Measurements from ENCODE around the gene RAET1E.

The RAET1E gene

GRCh38 chr6:149901444-149902140, 3.7 kb upstream of the RAET1E start:
- Histone ChIP-seq H3K27ac (ENCODE audit: insufficient read depth, low read length, poor library complexity, severe bottlenecking) (no peak overlapping the region), H3K36me3 (ENCODE audit: control insufficient read depth, insufficient read depth, low read length) (no peaks in the 10 kb centered on the region), H3K4me3 (ENCODE audit: insufficient read depth, low read depth, low read length, poor library complexity, severe bottlenecking) (no peak overlapping the region), H3K9me3 (ENCODE audit: control insufficient read depth, low read length) (no peaks in the 10 kb centered on the region), H3K27me3 (replicated peaks; ENCODE audit: control insufficient read depth, insufficient read depth, low read length, poor library complexity, severe bottlenecking) (no peaks in the 10 kb centered on the region), H3K4me1 (ENCODE audit: control insufficient read depth, insufficient read depth, low read length, poor library complexity, severe bottlenecking) (peaks cover 4% of the 10 kb centered on the region)
- DNase-seq: no peak

GRCh38 chr6:149900620-149901443, 2.9 kb upstream of the RAET1E start:
- no peak for DNase-seq
- Histone ChIP-seq H3K27me3 (replicated peaks; ENCODE audit: control insufficient read depth, insufficient read depth, low read length, poor library complexity, severe bottlenecking) (no peaks in the 10 kb centered on the region), H3K4me3 (ENCODE audit: insufficient read depth, low read depth, low read length, poor library complexity, severe bottlenecking) (no peak overlapping the region)

GRCh38 chr6:149899926-149900619, 2.2 kb upstream of the RAET1E start:
- Histone ChIP-seq H3K27me3 (replicated peaks; ENCODE audit: control insufficient read depth, insufficient read depth, low read length, poor library complexity, severe bottlenecking) (no peaks in the 10 kb centered on the region), H3K36me3 (ENCODE audit: control insufficient read depth, insufficient read depth, low read length) (no peaks in the 10 kb centered on the region), H3K4me3 (ENCODE audit: insufficient read depth, low read depth, low read length, poor library complexity, severe bottlenecking) (no peak overlapping the region), H3K27ac (ENCODE audit: insufficient read depth, low read length, poor library complexity, severe bottlenecking) (no peak overlapping the region), H3K9me3 (ENCODE audit: control insufficient read depth, low read length) (no peaks in the 10 kb centered on the region), H3K4me1 (ENCODE audit: control insufficient read depth, insufficient read depth, low read length, poor library complexity, severe bottlenecking) (peaks cover 7% of the 10 kb centered on the region)
- DNase-seq: no peak

More at GRCh38 chr6:149900620-149901443, 2.9 kb upstream of the RAET1E start:
- no peaks in the 10 kb centered on the region for H3K9me3 ChIP-seq (ENCODE audit: control insufficient read depth, low read length)
- no peak overlapping the region for H3K27ac ChIP-seq (ENCODE audit: insufficient read depth, low read length, poor library complexity, severe bottlenecking)
- H3K4me1 ChIP-seq (ENCODE audit: control insufficient read depth, insufficient read depth, low read length, poor library complexity, severe bottlenecking): peaks cover 4% of the 10 kb centered on the region
- H3K36me3 ChIP-seq (ENCODE audit: control insufficient read depth, insufficient read depth, low read length): no peaks in the 10 kb centered on the region

- H3K4me1 ChIP-seq (ENCODE audit: control insufficient read depth, insufficient read depth, low read length, poor library complexity, severe bottlenecking): peaks cover 7% of the 10 kb centered on the region
- H3K36me3 ChIP-seq (ENCODE audit: control insufficient read depth, insufficient read depth, low read length): no peaks in the 10 kb centered on the region
- H3K27ac ChIP-seq (ENCODE audit: insufficient read depth, low read length, poor library complexity, severe bottlenecking): no peak overlapping the region
- H3K27me3 ChIP-seq (replicated peaks; ENCODE audit: control insufficient read depth, insufficient read depth, low read length, poor library complexity, severe bottlenecking): no peaks in the 10 kb centered on the region
- no peaks in the 10 kb centered on the region for H3K9me3 ChIP-seq (ENCODE audit: control insufficient read depth, low read length)
- no peak for DNase-seq
- no peak overlapping the region for H3K4me3 ChIP-seq (ENCODE audit: insufficient read depth, low read depth, low read length, poor library complexity, severe bottlenecking)
Measured at GRCh38 chr6:149899486-149899885, 1.6 kb upstream of the RAET1E start.

GRCh38 chr6:149898966-149899365, 1.1 kb upstream of the RAET1E start:
- no peak overlapping the region for H3K4me3 ChIP-seq (ENCODE audit: insufficient read depth, low read depth, low read length, poor library complexity, severe bottlenecking)
- DNase-seq: no peak
- no peaks in the 10 kb centered on the region for H3K9me3 ChIP-seq (ENCODE audit: control insufficient read depth, low read length)
- H3K4me1 ChIP-seq (ENCODE audit: control insufficient read depth, insufficient read depth, low read length, poor library complexity, severe bottlenecking): peaks cover 7% of the 10 kb centered on the region
- no peak overlapping the region for H3K27ac ChIP-seq (ENCODE audit: insufficient read depth, low read length, poor library complexity, severe bottlenecking)
- no peaks in the 10 kb centered on the region for H3K27me3 ChIP-seq (replicated peaks; ENCODE audit: control insufficient read depth, insufficient read depth, low read length, poor library complexity, severe bottlenecking)
- no peaks in the 10 kb centered on the region for H3K36me3 ChIP-seq (ENCODE audit: control insufficient read depth, insufficient read depth, low read length)

- Histone ChIP-seq H3K4me1 (ENCODE audit: control insufficient read depth, insufficient read depth, low read length, poor library complexity, severe bottlenecking) (peaks cover 7% of the 10 kb centered on the region), H3K4me3 (ENCODE audit: insufficient read depth, low read depth, low read length, poor library complexity, severe bottlenecking) (no peak overlapping the region), H3K27me3 (replicated peaks; ENCODE audit: control insufficient read depth, insufficient read depth, low read length, poor library complexity, severe bottlenecking) (no peaks in the 10 kb centered on the region), H3K36me3 (ENCODE audit: control insufficient read depth, insufficient read depth, low read length) (no peaks in the 10 kb centered on the region), H3K27ac (ENCODE audit: insufficient read depth, low read length, poor library complexity, severe bottlenecking) (no peak overlapping the region), H3K9me3 (ENCODE audit: control insufficient read depth, low read length) (no peaks in the 10 kb centered on the region)
- no peak for DNase-seq
Measured at GRCh38 chr6:149897015-149897697, 757 bp downstream of the RAET1E start.

GRCh38 chr6:149896491-149896890, 1.4 kb downstream of the RAET1E start:
- no peak overlapping the region for H3K27ac ChIP-seq (ENCODE audit: insufficient read depth, low read length, poor library complexity, severe bottlenecking)
- no peak overlapping the region for H3K4me3 ChIP-seq (ENCODE audit: insufficient read depth, low read depth, low read length, poor library complexity, severe bottlenecking)
- H3K27me3 ChIP-seq (replicated peaks; ENCODE audit: control insufficient read depth, insufficient read depth, low read length, poor library complexity, severe bottlenecking): no peaks in the 10 kb centered on the region

GRCh38 chr6:149895833-149896271, 2.1 kb downstream of the RAET1E start:
- Histone ChIP-seq H3K4me1 (ENCODE audit: control insufficient read depth, insufficient read depth, low read length, poor library complexity, severe bottlenecking) (peaks cover 7% of the 10 kb centered on the region), H3K36me3 (ENCODE audit: control insufficient read depth, insufficient read depth, low read length) (no peaks in the 10 kb centered on the region), H3K4me3 (ENCODE audit: insufficient read depth, low read depth, low read length, poor library complexity, severe bottlenecking) (no peak overlapping the region), H3K27ac (ENCODE audit: insufficient read depth, low read length, poor library complexity, severe bottlenecking) (no peak overlapping the region), H3K9me3 (ENCODE audit: control insufficient read depth, low read length) (no peaks in the 10 kb centered on the region), H3K27me3 (replicated peaks; ENCODE audit: control insufficient read depth, insufficient read depth, low read length, poor library complexity, severe bottlenecking) (no peaks in the 10 kb centered on the region)
- DNase-seq: peak in 2 of 3 donors; percentile 9 to 22

More at GRCh38 chr6:149896491-149896890, 1.4 kb downstream of the RAET1E start:
- Histone ChIP-seq H3K4me1 (ENCODE audit: control insufficient read depth, insufficient read depth, low read length, poor library complexity, severe bottlenecking) (peaks cover 7% of the 10 kb centered on the region), H3K36me3 (ENCODE audit: control insufficient read depth, insufficient read depth, low read length) (no peaks in the 10 kb centered on the region), H3K9me3 (ENCODE audit: control insufficient read depth, low read length) (no peaks in the 10 kb centered on the region)
- DNase-seq: no peak

- Histone ChIP-seq H3K27ac (ENCODE audit: insufficient read depth, low read length, poor library complexity, severe bottlenecking) (no peak overlapping the region), H3K4me3 (ENCODE audit: insufficient read depth, low read depth, low read length, poor library complexity, severe bottlenecking) (no peak overlapping the region), H3K27me3 (replicated peaks; ENCODE audit: control insufficient read depth, insufficient read depth, low read length, poor library complexity, severe bottlenecking) (no peaks in the 10 kb centered on the region), H3K36me3 (ENCODE audit: control insufficient read depth, insufficient read depth, low read length) (no peaks in the 10 kb centered on the region), H3K4me1 (ENCODE audit: control insufficient read depth, insufficient read depth, low read length, poor library complexity, severe bottlenecking) (peaks cover 7% of the 10 kb centered on the region), H3K9me3 (ENCODE audit: control insufficient read depth, low read length) (no peaks in the 10 kb centered on the region)
- no peak for DNase-seq
Measured at GRCh38 chr6:149895048-149895590, 2.8 kb downstream of the RAET1E start.

Measured in effector memory CD4-positive, alpha-beta T cell (primary cell).